Heart left ventricle (tissue), 16 donors: ENCODE results near the gene PMVK. TPM values are rescaled to one million over a fixed set of nuclear protein-coding genes. Genes with fewer than 3 reads are reported as not detected.

Experiments
- ATAC-seq, 4 donors: fragments of 200-7000 bp; cut with Tn5 transposase; one replicate each; pipeline ENCODE4 v1.9.1; 2020 to 2022; ENCODE audit warnings: moderate library complexity in 4 of 4, mild to moderate bottlenecking in 3 of 4, moderate number of reproducible peaks in 1 of 4
- DNase-seq, 5 donors: peaks; one replicate each; pipeline ENCODE4 v3.0.0-alpha.2; 2020
- H3K27ac ChIP-seq, 12 donors: fragments of 200-600 bp; sonication (generic) in 4 of 12; one replicate each; pipeline versions ENCODE4 v1.5.0 to v1.8.0; 2016 to 2022; ENCODE audit warnings: mild to moderate bottlenecking in 2 of 12
- H3K27me3 ChIP-seq, 9 donors: fragments of 200-600 bp; sonication (generic) in 2 of 9; one replicate each; pipeline versions ENCODE4 v1.5.1 to v1.8.0; 2016 to 2022; ENCODE audit warnings: mild to moderate bottlenecking in 3 of 9
- H3K36me3 ChIP-seq, 9 donors: fragments of 200-600 bp; sonication (generic) in 2 of 9; one replicate each; pipeline versions ENCODE4 v1.5.0 to v1.8.0; 2018 to 2022; ENCODE audit warnings: mild to moderate bottlenecking in 2 of 9
- H3K4me1 ChIP-seq, 12 donors: fragments of 200-600 bp; sonication (generic) in 4 of 12; one replicate each; pipeline versions ENCODE4 v1.5.0 to v1.8.0; 2016 to 2022; ENCODE audit warnings: mild to moderate bottlenecking in 3 of 12
- H3K4me3 ChIP-seq, 12 donors: fragments of 200-600 bp; sonication (generic) in 4 of 12; one replicate each; pipeline versions ENCODE4 v1.5.0 to v1.8.0; 2017 to 2022; ENCODE audit warnings: mild to moderate bottlenecking in 9 of 12, moderate library complexity in 4 of 12
- H3K9me3 ChIP-seq, 12 donors: fragments of 200-600 bp; sonication (generic) in 4 of 12; one replicate each; pipeline versions ENCODE4 v1.5.0 to v1.8.0; 2016 to 2022; ENCODE audit warnings: mild to moderate bottlenecking in 1 of 12
- POLR2A ChIP-seq, 2 donors: fragments of 450-650 bp; IDR thresholded peaks; one replicate each; pipeline ENCODE4 v1.6.1; 2017; ENCODE audit warnings: antibody characterized with exemption in 2 of 2, mild to moderate bottlenecking in 2 of 2, moderate library complexity in 2 of 2
- WGBS, 4 donors: extraction: QIAGEN DNeasy Blood & Tissue Kit in 2 of 4; methylation state at CpG; one replicate each; pipeline versions ENCODE4 v1.1.5 to v1.1.7; 2013 to 2018; 5-methylcytosine and 5-hydroxymethylcytosine counted together
- intact Hi-C, 10 donors: fragments of 100-400 bp; cut with DNase I; formaldehyde crosslinking; loops; one replicate each; pipeline versions ENCODE4 v1.11.1 to v1.14.2; 2022
- polyA plus RNA-seq, 2 donors: library from polyadenylated mRNA; stranded (reverse); fragments of 200-250 nt; gene quantifications; one replicate each; pipeline ENCODE4 v1.2.3, GENCODE V29; 2013
- total RNA-seq, 9 donors: library from RNA; depleted of rRNA in 2 of 9; stranded (reverse); fragments of >200 nt in 2 of 9; fragmentation: NEBNext Ultra II Directional in 3 of 9; extraction: Animal tissue kit (Norgen Biotek cat#: 25700) in 3 of 9; gene quantifications; one replicate each; pipeline versions ENCODE4 v1.1.0 to v1.2.4, GENCODE V29; 2016 to 2023
- TF ChIP-seq, protein P1 (sequence below), 12 donors: fragments of 200-600 bp; sonication (generic) in 4 of 12; IDR thresholded peaks; one replicate each; pipeline versions ENCODE4 v1.5.0 to v1.8.0; 2018 to 2022; ENCODE audit warnings: antibody characterized with exemption in 12 of 12, mild to moderate bottlenecking in 5 of 12
- donor health status: ischemic (EF 13 %, LVEDD 7.1; RV severe dilation, severe dysfunction).
- donor health status: healthy with polysubstance abuse.
- donor health status: DM: no; HTN: yes; CAD: no.
- donor health status: DM: no; HTN: no; CAD: no.
- donor health status: ischemic (EF 25% LVEDD 6.9; RV normal size, moderate dysfunction).
- donor health status: ischemic (EF 25% LVEDD 5.7; RV mildly dilated, moderate dysfunction).
- donor health status: healthy.
- donor health status: DM: yes; HTN: yes; CAD: no.
- donor health status: ischemic (EF 35%, LVEDD 5.7; RV mildly dilated, moderate dysfunction).
- donor health status: nonischemic (EF 11% LVEDD 7.7; RV severe dilation, severe dysfunction).
- donor health status: DM: yes; HTN: yes; CAD: no.
- donor health status: PGD.
- donor health status: ischemic (EF 29% LVEDD 5.4; RV normal size, mild dysfunction).
- donor health status: nonischemic (EF 23%, LVEDD 6.1; RV moderate dilation, normal function).

Gene PMVK
- total and polyA plus RNA-seq, 11 donors = 12.8 to 52.1 (median 39.1) TPM

DNA sequence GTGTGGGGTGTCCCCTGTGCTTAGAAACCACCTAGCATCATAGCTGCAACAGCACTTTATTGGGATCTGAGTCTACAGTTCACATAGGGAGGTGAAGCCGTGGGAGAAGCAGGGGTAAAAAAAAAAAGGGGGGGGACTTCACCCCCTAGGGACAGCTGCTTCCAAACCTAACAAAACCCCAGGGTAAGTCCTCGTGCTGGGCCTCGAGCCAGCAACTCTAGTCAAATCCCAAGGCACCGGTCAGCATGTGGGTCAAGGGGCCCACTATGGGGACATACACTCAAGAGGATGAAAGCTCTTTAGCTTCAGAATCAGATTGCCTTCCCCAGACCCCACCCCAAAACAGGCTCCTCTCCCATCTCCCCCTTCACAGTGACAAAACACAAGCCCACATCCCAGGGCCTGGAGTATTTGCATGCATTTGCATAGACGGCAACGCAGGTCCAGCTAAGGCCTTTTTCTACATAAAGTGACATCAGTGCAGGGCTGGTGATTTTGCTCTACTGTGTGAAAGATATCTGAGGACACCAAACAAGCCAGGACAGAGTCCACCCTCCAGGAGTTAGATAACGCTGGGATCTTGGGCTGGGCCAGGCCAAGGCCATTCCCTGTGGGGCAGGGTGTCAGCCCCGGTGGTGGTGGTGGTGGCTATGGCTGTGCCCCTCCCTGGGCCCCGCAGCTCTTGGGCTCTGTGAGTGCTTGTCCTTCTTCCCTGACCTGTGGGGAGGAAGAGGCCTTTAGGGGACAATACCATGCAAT is 8.1 kb upstream of the PMVK start:
- TF ChIP-seq, protein P1, sequence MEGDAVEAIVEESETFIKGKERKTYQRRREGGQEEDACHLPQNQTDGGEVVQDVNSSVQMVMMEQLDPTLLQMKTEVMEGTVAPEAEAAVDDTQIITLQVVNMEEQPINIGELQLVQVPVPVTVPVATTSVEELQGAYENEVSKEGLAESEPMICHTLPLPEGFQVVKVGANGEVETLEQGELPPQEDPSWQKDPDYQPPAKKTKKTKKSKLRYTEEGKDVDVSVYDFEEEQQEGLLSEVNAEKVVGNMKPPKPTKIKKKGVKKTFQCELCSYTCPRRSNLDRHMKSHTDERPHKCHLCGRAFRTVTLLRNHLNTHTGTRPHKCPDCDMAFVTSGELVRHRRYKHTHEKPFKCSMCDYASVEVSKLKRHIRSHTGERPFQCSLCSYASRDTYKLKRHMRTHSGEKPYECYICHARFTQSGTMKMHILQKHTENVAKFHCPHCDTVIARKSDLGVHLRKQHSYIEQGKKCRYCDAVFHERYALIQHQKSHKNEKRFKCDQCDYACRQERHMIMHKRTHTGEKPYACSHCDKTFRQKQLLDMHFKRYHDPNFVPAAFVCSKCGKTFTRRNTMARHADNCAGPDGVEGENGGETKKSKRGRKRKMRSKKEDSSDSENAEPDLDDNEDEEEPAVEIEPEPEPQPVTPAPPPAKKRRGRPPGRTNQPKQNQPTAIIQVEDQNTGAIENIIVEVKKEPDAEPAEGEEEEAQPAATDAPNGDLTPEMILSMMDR (IDR thresholded peaks at IDR 0.05) = no peak
- TF ChIP-seq POLR2A (IDR thresholded peaks at IDR 0.05) = no peak
- no peak for ATAC-seq
- Histone ChIP-seq H3K27me3 (no peaks in the 10 kb centered on the region), H3K4me1 (peaks cover 0 to 47% (median 8%) of the 10 kb centered on the region in 12 donors), H3K27ac (peak overlapping the region in 10 of 12 donors; percentile 18 to 77 (median 36)), H3K36me3 (peaks cover 0 to 41% (median 17%) of the 10 kb centered on the region in 9 donors), H3K4me3 (no peak overlapping the region), H3K9me3 (no peaks in the 10 kb centered on the region)
- 47 to 62% (median 50%) methylated on average over 9 of the region's 9 CpGs for WGBS, 4 donors
- intact Hi-C loops = no loop called here
- peak in 1 of 5 donors; percentile 63 for DNase-seq

DNA sequence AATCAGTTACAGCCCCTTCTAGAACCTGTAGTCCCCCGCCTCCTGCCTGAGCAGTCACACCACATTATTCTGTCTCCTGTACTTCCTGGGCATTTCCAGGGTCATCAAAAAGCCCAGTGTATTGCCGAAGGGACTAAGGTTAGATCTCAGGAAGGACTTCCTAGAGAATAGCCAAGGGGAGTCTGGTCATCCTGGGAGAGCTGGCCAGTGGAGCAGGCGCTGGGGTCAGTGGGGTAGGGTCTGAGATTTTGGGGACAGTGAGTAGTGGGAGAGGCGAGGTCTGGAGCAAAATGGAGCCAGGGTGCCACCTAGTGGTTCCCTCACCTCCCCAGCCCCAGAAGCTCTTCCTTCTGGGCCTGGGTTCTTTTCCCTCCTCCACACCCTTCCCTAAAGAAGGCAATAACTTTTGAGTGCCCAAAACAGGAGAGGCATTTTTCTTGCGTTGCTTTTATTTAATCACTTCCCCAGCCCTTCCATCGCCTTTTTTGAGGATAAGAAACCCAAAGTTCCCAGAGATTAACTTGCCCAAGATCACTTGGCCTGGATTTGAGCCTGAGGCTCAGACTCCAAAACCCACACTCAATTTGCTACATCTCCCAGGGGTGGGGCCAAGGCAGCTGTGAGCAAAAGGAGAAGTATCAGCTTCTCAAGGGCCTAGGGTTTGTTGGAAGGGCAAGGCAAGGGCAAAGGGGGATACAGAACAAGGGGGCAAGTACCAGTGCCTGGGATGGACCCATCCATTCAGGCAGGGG is 7.3 kb upstream of the PMVK start:
- peaks cover 0 to 37% (median 14%) of the 10 kb centered on the region in 9 donors for H3K36me3 ChIP-seq
- WGBS, 4 donors = 49 to 51% (median 49%) methylated on average over 6 of the region's 6 CpGs
- peaks cover 0 to 48% (median 8%) of the 10 kb centered on the region in 12 donors for H3K4me1 ChIP-seq
- no peaks in the 10 kb centered on the region for H3K9me3 ChIP-seq
- no peak for TF ChIP-seq POLR2A (IDR thresholded peaks at IDR 0.05)
- TF ChIP-seq, protein P1 (IDR thresholded peaks at IDR 0.05) = peak; percentile 59 to 83 (median 71)
- ATAC-seq (peak in 3 of 4 donors; percentile 21 to 63 (median 55)), DNase-seq (peak in 1 of 5 donors; percentile 48)
- intact Hi-C loops = no loop called here
- no peaks in the 10 kb centered on the region for H3K27me3 ChIP-seq
- H3K4me3 ChIP-seq = no peak overlapping the region
- peak overlapping the region in 10 of 12 donors; percentile 23 to 77 (median 36) for H3K27ac ChIP-seq

DNA sequence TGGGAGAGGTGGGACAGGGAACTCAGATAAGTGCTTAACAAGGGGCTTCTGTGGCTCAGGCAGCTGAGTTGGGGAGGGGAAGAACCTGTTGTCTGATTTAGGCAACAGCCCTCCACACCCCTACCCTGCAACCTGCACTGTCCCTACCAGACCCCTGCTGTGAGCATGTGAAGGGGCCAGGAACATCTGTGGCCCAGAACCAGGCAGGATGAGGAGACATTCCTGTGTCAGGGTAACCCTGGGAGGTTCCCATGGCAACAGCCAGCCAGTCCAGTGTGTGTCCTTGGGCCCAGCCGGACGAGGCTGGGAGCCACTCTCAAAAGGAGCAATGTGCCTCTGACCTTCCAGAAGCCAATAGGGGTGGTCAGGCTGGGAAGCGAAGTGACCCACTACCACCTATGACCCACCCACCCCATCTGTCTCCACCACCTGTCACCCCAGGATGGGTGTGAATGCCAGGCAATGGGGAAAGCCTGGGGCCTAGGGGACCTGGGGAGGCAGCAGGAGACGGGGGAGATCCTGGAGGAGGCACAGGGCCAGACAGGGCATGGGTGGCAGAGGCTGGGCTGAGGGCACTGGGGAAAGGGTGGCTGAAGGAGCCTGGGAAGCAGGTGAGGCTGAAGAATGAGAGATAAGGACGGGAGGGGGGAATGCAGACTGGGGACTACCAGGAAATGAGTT is 5.0 kb upstream of the PMVK start:
- WGBS, 4 donors = 65 to 90% (median 80%) methylated on average over 2 to 5 of the region's 5 CpGs
- TF ChIP-seq POLR2A (IDR thresholded peaks at IDR 0.05) = no peak
- TF ChIP-seq, protein P1 (IDR thresholded peaks at IDR 0.05) = no peak

More for the DNA sequence above, 5.0 kb upstream of the PMVK start:
- peaks cover 0 to 58% (median 16%) of the 10 kb centered on the region in 12 donors for H3K4me1 ChIP-seq
- no peaks in the 10 kb centered on the region for H3K9me3 ChIP-seq
- intact Hi-C loops = loop anchor here in 1 of 10 donors (2.0 kb wide), 1 partner anchor 31 kb away; no protein-coding TSS in a partner anchor
- no peaks in the 10 kb centered on the region for H3K27me3 ChIP-seq
- ATAC-seq (no peak), DNase-seq (peak in 2 of 5 donors; percentile 42 to 43)
- peak overlapping the region in 3 of 12 donors; percentile 11 to 77 (median 34) for H3K27ac ChIP-seq
- peaks cover 0 to 18% (median 6%) of the 10 kb centered on the region in 9 donors for H3K36me3 ChIP-seq
- H3K4me3 ChIP-seq = no peak overlapping the region
